DND-41 (cell line): Measurements from ENCODE around the gene ATXN7L2.

Experiments
- ATAC-seq: fragments of 200-7000 bp; cut with Tn5 transposase; 3 replicates; pipeline ENCODE4 v1.9.1; 2021; ENCODE audit warnings: low read depth; ENCODE audit not compliant: insufficient read depth
- DNase-seq: peaks from one replicate; pipeline ENCODE4 v3.0.0-alpha.2; 2020
- H2AFZ ChIP-seq: 2 replicates; pipeline ENCODE4 v1.6.0; 2012; ENCODE audit warnings: low read depth, low read length
- H3K27ac ChIP-seq: 2 replicates; pipeline ENCODE4 v1.5.1; 2012; ENCODE audit warnings: low read length, inconsistent platforms
- H3K27me3 ChIP-seq: fragments of 200-600 bp; sonication (generic); 2 replicates; pipeline ENCODE4 v1.6.0; 2012; ENCODE audit warnings: low read length, mild to moderate bottlenecking, inconsistent platforms; ENCODE audit not compliant: insufficient read depth, poor library complexity
- H3K36me3 ChIP-seq: 2 replicates; pipeline ENCODE4 v1.5.1; 2012; ENCODE audit warnings: low read length, inconsistent platforms; ENCODE audit not compliant: insufficient read depth
- H3K4me1 ChIP-seq: 2 replicates; pipeline ENCODE4 v1.5.1; 2012; ENCODE audit warnings: mild to moderate bottlenecking, low read length; ENCODE audit not compliant: insufficient read depth
- H3K4me2 ChIP-seq: 2 replicates; pipeline ENCODE4 v1.6.0; 2012; ENCODE audit warnings: mild to moderate bottlenecking, moderate library complexity, low read length, inconsistent platforms; ENCODE audit not compliant: insufficient read depth
- H3K4me3 ChIP-seq, 2 experiments: fragments of 200-600 bp in 1 of 2; shearing (Covaris generic) in 1 of 2; 2 replicates each; pipeline ENCODE4 v1.5.1; 2012 to 2016; ENCODE audit warnings: inconsistent platforms in 2 of 2, low read length in 2 of 2, mild to moderate bottlenecking in 2 of 2, low read depth in 1 of 2, moderate library complexity in 1 of 2
- H3K79me2 ChIP-seq: 2 replicates; pipeline ENCODE4 v1.6.0; 2012; ENCODE audit warnings: low read length, inconsistent platforms; ENCODE audit not compliant: insufficient read depth
- H3K9ac ChIP-seq: 2 replicates; pipeline ENCODE4 v1.6.0; 2012; ENCODE audit warnings: low read depth, mild to moderate bottlenecking, inconsistent platforms, low read length, moderate library complexity
- H3K9me3 ChIP-seq: 2 replicates; pipeline ENCODE4 v1.5.1; 2012; ENCODE audit warnings: low read length, moderate library complexity, mild to moderate bottlenecking, inconsistent platforms; ENCODE audit not compliant: insufficient read depth, severe bottlenecking
- H4K20me1 ChIP-seq: 2 replicates; pipeline ENCODE4 v1.6.0; 2012; ENCODE audit warnings: low read length; ENCODE audit not compliant: insufficient read depth
- EZH2 ChIP-seq: IDR thresholded peaks from 3 replicates; pipeline ENCODE4 v1.6.1; 2012; ENCODE audit warnings: borderline replicate concordance, low read depth, mild to moderate bottlenecking, moderate library complexity, low read length, inconsistent platforms; ENCODE audit not compliant: severe bottlenecking
- TF ChIP-seq, protein P1 (sequence below): IDR thresholded peaks from 2 replicates; pipeline ENCODE4 v1.5.1; 2012; ENCODE audit warnings: borderline replicate concordance, low read length, moderate library complexity, mild to moderate bottlenecking; ENCODE audit not compliant: poor library complexity, severe bottlenecking; ENCODE audit errors: extremely low read depth

The ATXN7L2 gene

DNA sequence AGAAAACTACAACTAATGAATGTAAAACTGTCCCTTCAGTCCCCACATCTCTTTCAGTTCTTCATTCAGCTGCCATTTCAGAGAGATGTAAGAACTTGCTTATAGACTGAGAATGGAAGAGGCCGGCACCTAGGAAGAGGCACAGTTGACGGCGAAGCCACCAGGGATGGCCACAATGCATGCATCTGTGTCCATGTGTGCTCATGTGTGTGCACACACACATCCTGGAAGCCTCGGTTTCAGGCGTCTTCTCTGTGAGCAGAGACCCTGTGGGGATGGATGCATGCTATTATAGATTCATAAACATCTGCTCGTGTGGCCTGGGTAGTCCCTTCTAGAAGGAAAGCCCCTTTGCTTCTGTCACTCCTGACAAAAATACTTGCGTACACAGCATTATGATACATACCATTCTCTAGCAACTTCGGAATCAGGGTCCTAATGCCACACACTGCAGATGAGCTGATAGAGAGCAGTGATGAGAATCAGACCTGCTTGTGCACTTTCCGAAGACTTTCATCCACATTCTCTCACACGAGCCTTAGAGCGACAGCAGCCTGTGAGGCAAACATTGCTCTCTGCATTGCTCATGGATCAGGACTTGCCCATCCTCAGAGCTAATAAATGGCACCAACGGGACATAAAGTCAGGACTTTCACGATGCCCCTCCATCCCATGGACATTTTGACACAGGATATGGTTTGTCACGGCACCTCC, 43.5 kb downstream of the ATXN7L2 start:
- Histone ChIP-seq H2AFZ (no peak overlapping the region), H3K9ac (no peak overlapping the region), H3K4me1 (peaks cover 5% of the 10 kb centered on the region), H3K4me3 (no peak overlapping the region), H3K9me3 (no peaks in the 10 kb centered on the region), H3K27ac (no peak overlapping the region), H4K20me1 (no peaks in the 10 kb centered on the region), H3K27me3 (peaks cover 2% of the 10 kb centered on the region), H3K79me2 (no peaks in the 10 kb centered on the region), H3K4me2 (no peak overlapping the region), H3K36me3 (no peaks in the 10 kb centered on the region)
- DNase-seq (no peak), ATAC-seq (no peak)
- TF ChIP-seq EZH2 = no peak
- TF ChIP-seq, protein P1, sequence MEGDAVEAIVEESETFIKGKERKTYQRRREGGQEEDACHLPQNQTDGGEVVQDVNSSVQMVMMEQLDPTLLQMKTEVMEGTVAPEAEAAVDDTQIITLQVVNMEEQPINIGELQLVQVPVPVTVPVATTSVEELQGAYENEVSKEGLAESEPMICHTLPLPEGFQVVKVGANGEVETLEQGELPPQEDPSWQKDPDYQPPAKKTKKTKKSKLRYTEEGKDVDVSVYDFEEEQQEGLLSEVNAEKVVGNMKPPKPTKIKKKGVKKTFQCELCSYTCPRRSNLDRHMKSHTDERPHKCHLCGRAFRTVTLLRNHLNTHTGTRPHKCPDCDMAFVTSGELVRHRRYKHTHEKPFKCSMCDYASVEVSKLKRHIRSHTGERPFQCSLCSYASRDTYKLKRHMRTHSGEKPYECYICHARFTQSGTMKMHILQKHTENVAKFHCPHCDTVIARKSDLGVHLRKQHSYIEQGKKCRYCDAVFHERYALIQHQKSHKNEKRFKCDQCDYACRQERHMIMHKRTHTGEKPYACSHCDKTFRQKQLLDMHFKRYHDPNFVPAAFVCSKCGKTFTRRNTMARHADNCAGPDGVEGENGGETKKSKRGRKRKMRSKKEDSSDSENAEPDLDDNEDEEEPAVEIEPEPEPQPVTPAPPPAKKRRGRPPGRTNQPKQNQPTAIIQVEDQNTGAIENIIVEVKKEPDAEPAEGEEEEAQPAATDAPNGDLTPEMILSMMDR = no peak

GRCh38 chr1:109527846-109528695, 44.4 kb downstream of the ATXN7L2 start:
- H3K36me3 ChIP-seq = no peaks in the 10 kb centered on the region
- ATAC-seq = no peak
- H3K4me1 ChIP-seq = peaks cover 13% of the 10 kb centered on the region
- no peak overlapping the region for H3K27ac ChIP-seq
- H3K79me2 ChIP-seq = no peaks in the 10 kb centered on the region
- H3K9ac ChIP-seq = no peak overlapping the region
- H3K4me3 ChIP-seq = no peak overlapping the region
- H4K20me1 ChIP-seq = no peaks in the 10 kb centered on the region
- TF ChIP-seq, protein P1 = no peak
- no peak for TF ChIP-seq EZH2
- H2AFZ ChIP-seq = no peak overlapping the region
- no peak for DNase-seq
- H3K27me3 ChIP-seq = no peaks in the 10 kb centered on the region
- no peaks in the 10 kb centered on the region for H3K9me3 ChIP-seq
- no peak overlapping the region for H3K4me2 ChIP-seq

- Histone ChIP-seq H3K4me1 (peaks cover 13% of the 10 kb centered on the region), H3K27ac (no peak overlapping the region), H3K27me3 (no peaks in the 10 kb centered on the region), H3K79me2 (no peaks in the 10 kb centered on the region), H3K4me2 (no peak overlapping the region), H2AFZ (no peak overlapping the region), H3K9ac (no peak overlapping the region), H3K36me3 (no peaks in the 10 kb centered on the region), H3K9me3 (no peaks in the 10 kb centered on the region), H3K4me3 (no peak overlapping the region), H4K20me1 (no peaks in the 10 kb centered on the region)
- no peak for DNase-seq
- TF ChIP-seq, protein P1 = no peak
- no peak for TF ChIP-seq EZH2
- no peak for ATAC-seq
Measured at GRCh38 chr1:109528712-109529111, 45.0 kb downstream of the ATXN7L2 start.
